Stimulated activated CD8-positive, alpha-beta memory T cell treated with anti-CD3 and anti-CD28 coated beads, Interleukin-7, amount 100 ng/mL, for 48 hours (primary cell): ENCODE data around the gene AOAH.

Experiments used
- DNase-seq, 2 donors: peaks; one replicate each; pipeline ENCODE4 v3.0.0-alpha.2; 2020; ENCODE audit warnings: low read depth in 1 of 2; ENCODE audit errors: extremely low read depth in 1 of 2

The AOAH gene

GRCh38 chr7:36565792-36566356 lies 158.4 kb downstream of the AOAH start:
- DNase-seq = no peak

- DNase-seq = no peak
Observed at GRCh38 chr7:36564489-36564888, 159.8 kb downstream of the AOAH start.

- no peak for DNase-seq
Observed at GRCh38 chr7:36563706-36564327, 160.5 kb downstream of the AOAH start.

GRCh38 chr7:36562121-36562520 lies 162.2 kb downstream of the AOAH start:
- DNase-seq = no peak

- DNase-seq = no peak
Observed at GRCh38 chr7:36549029-36549428, 175.3 kb downstream of the AOAH start.

- DNase-seq = no peak
Observed at GRCh38 chr7:36547416-36547815, 176.9 kb downstream of the AOAH start.

- DNase-seq = no peak
Observed at GRCh38 chr7:36546331-36546730, 178.0 kb downstream of the AOAH start.

GRCh38 chr7:36545291-36545690 lies 179.0 kb downstream of the AOAH start:
- no peak for DNase-seq

GRCh38 chr7:36538126-36538525 lies 186.2 kb downstream of the AOAH start:
- no peak for DNase-seq

- DNase-seq = no peak
Observed at GRCh38 chr7:36535866-36536664, 188.2 kb downstream of the AOAH start.

GRCh38 chr7:36533717-36534116 lies 190.6 kb downstream of the AOAH start:
- DNase-seq = no peak

GRCh38 chr7:36532981-36533499 lies 191.3 kb downstream of the AOAH start:
- no peak for DNase-seq

GRCh38 chr7:36531951-36532350 lies 192.3 kb downstream of the AOAH start:
- no peak for DNase-seq

- no peak for DNase-seq
Observed at GRCh38 chr7:36530456-36530855, 193.8 kb downstream of the AOAH start.

GRCh38 chr7:36527549-36527913 lies 196.8 kb downstream of the AOAH start:
- no peak for DNase-seq

- DNase-seq = no peak
Observed at GRCh38 chr7:36526863-36527548, 197.3 kb downstream of the AOAH start.

- no peak for DNase-seq
Observed at GRCh38 chr7:36523371-36524101, 200.8 kb downstream of the AOAH start.

- DNase-seq = no peak
Observed at GRCh38 chr7:36522453-36523007, 201.8 kb downstream of the AOAH start.

- DNase-seq = no peak
Observed at GRCh38 chr7:36521911-36522310, 202.4 kb downstream of the AOAH start.

- no peak for DNase-seq
Observed at GRCh38 chr7:36521133-36521532, 203.2 kb downstream of the AOAH start.
